Ishikawa (cell line): Measurements from ENCODE around the gene GAS6.

Source experiments
- CEBPB ChIP-seq: IDR thresholded peaks from 2 replicates; pipeline ENCODE4 v1.6.1; 2012
- CREB1 ChIP-seq: IDR thresholded peaks from 2 replicates; pipeline ENCODE4 v1.6.1; 2012; ENCODE audit warnings: low read depth
- EP300 ChIP-seq: IDR thresholded peaks from 2 replicates; pipeline ENCODE4 v1.6.1; 2012; ENCODE audit warnings: borderline replicate concordance
- MAX ChIP-seq: IDR thresholded peaks from 2 replicates; pipeline ENCODE4 v1.6.1; 2012
- NFIC ChIP-seq: IDR thresholded peaks from 2 replicates; pipeline ENCODE4 v1.6.1; 2012
- RAD21 ChIP-seq: IDR thresholded peaks from 2 replicates; pipeline ENCODE4 v1.6.1; 2012; ENCODE audit warnings: low read depth
- REST ChIP-seq: IDR thresholded peaks from 2 replicates; pipeline ENCODE4 v1.6.1; 2012; ENCODE audit warnings: low read depth, mild to moderate bottlenecking
- TAF1 ChIP-seq: IDR thresholded peaks from 2 replicates; pipeline ENCODE4 v1.6.1; 2012; ENCODE audit warnings: low read depth, mild to moderate bottlenecking
- TCF12 ChIP-seq: IDR thresholded peaks from 2 replicates; pipeline ENCODE4 v1.6.1; 2012; ENCODE audit warnings: low read depth
- TEAD4 ChIP-seq: IDR thresholded peaks from 2 replicates; pipeline ENCODE4 v1.6.1; 2012
- YY1 ChIP-seq: IDR thresholded peaks from 2 replicates; pipeline ENCODE4 v1.6.1; 2012; ENCODE audit warnings: low read depth
- ZBTB7A ChIP-seq: IDR thresholded peaks from 2 replicates; pipeline ENCODE4 v1.6.1; 2012; ENCODE audit warnings: low read depth
- TF ChIP-seq, protein P1 (sequence below): IDR thresholded peaks from 2 replicates; pipeline ENCODE4 v1.6.1; 2012

GRCh38 chr13:113875837-113876281 lies 12.0 kb upstream of the GAS6 start:
- TF ChIP-seq, protein P1, sequence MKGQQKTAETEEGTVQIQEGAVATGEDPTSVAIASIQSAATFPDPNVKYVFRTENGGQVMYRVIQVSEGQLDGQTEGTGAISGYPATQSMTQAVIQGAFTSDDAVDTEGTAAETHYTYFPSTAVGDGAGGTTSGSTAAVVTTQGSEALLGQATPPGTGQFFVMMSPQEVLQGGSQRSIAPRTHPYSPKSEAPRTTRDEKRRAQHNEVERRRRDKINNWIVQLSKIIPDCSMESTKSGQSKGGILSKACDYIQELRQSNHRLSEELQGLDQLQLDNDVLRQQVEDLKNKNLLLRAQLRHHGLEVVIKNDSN = no peak
- TF ChIP-seq RAD21 = no peak
- no peak for TF ChIP-seq TAF1
- no peak for TF ChIP-seq ZBTB7A
- no peak for TF ChIP-seq YY1
- no peak for TF ChIP-seq MAX
- TF ChIP-seq REST = no peak
- no peak for TF ChIP-seq CEBPB
- no peak for TF ChIP-seq NFIC
- no peak for TF ChIP-seq EP300
- no peak for TF ChIP-seq TEAD4
- TF ChIP-seq TCF12 = no peak
- no peak for TF ChIP-seq CREB1
